Loucy (cell line): ENCODE results near the gene DCAF11.

Source experiments
- H2AFZ ChIP-seq: fragments of 200-600 bp; sonication (generic); 2 replicates; pipeline ENCODE4 v1.6.0; 2016; ENCODE audit warnings: antibody characterized with exemption, mild to moderate bottlenecking, low read length, moderate library complexity
- H3F3A ChIP-seq: fragments of 200-600 bp; 2 replicates; pipeline ENCODE4 v1.6.0; 2016; ENCODE audit warnings: antibody characterized with exemption, low read depth, mild to moderate bottlenecking
- H3K27me3 ChIP-seq: fragments of 200-600 bp; sonication (generic); 2 replicates; pipeline ENCODE4 v1.6.1; 2014; ENCODE audit warnings: low read length, mild to moderate bottlenecking; ENCODE audit not compliant: insufficient read depth, poor library complexity, severe bottlenecking
- H3K36me3 ChIP-seq: fragments of 200-600 bp; sonication (generic); 2 replicates; pipeline ENCODE4 v1.6.1; 2016; ENCODE audit warnings: low read length; ENCODE audit not compliant: insufficient read depth
- H3K4me1 ChIP-seq: fragments of 200-600 bp; sonication (generic); 2 replicates; pipeline ENCODE4 v1.5.1; 2014; ENCODE audit warnings: low read length, mild to moderate bottlenecking; ENCODE audit not compliant: insufficient read depth, poor library complexity, severe bottlenecking
- H3K4me2 ChIP-seq: fragments of 200-600 bp; sonication (generic); 2 replicates; pipeline ENCODE4 v1.6.0; 2014; ENCODE audit warnings: antibody characterized with exemption, low read length, low read depth, mild to moderate bottlenecking; ENCODE audit not compliant: poor library complexity, severe bottlenecking
- H3K4me3 ChIP-seq: fragments of 200-600 bp; sonication (generic); 2 replicates; pipeline ENCODE4 v1.5.1; 2014; ENCODE audit warnings: low read length, mild to moderate bottlenecking, mixed read lengths; ENCODE audit not compliant: poor library complexity, severe bottlenecking
- H3K79me2 ChIP-seq: fragments of 200-600 bp; sonication (generic); 2 replicates; pipeline ENCODE4 v1.6.1; 2014; ENCODE audit warnings: low read length; ENCODE audit not compliant: insufficient read depth
- H3K9ac ChIP-seq: fragments of 200-600 bp; sonication (generic); 2 replicates; pipeline ENCODE4 v1.6.0; 2014; ENCODE audit warnings: mild to moderate bottlenecking, low read depth, low read length, moderate library complexity; ENCODE audit not compliant: poor library complexity, severe bottlenecking
- H3K9me2 ChIP-seq: fragments of 200-600 bp; sonication (generic); replicated peaks from 2 replicates; pipeline ENCODE4 v1.6.1; 2016; ENCODE audit warnings: low read depth, low read length, mixed read lengths
- H3K9me3 ChIP-seq: fragments of 200-600 bp; sonication (generic); 2 replicates; pipeline ENCODE4 v1.6.1; 2014; ENCODE audit warnings: mild to moderate bottlenecking, antibody characterized with exemption, low read length, low read depth; ENCODE audit not compliant: insufficient read depth
- H4K20me1 ChIP-seq: fragments of 200-600 bp; sonication (generic); 2 replicates; pipeline ENCODE4 v1.6.0; 2014; ENCODE audit warnings: antibody characterized with exemption, low read length, mild to moderate bottlenecking; ENCODE audit not compliant: insufficient read depth, poor library complexity, severe bottlenecking
- EZH2phosphoT487 ChIP-seq: fragments of 200-600 bp; IDR thresholded peaks from 2 replicates; pipeline ENCODE4 v1.6.1; 2018; ENCODE audit warnings: antibody characterized with exemption, mild to moderate bottlenecking, moderate library complexity, borderline replicate concordance
- TF ChIP-seq, protein P1 (sequence below): fragments of 200-600 bp; sonication (generic); conservative IDR thresholded peaks from 2 replicates; pipeline ENCODE4 v1.5.1; 2014; ENCODE audit warnings: mild to moderate bottlenecking, antibody characterized with exemption, low read length

Gene DCAF11

DNA sequence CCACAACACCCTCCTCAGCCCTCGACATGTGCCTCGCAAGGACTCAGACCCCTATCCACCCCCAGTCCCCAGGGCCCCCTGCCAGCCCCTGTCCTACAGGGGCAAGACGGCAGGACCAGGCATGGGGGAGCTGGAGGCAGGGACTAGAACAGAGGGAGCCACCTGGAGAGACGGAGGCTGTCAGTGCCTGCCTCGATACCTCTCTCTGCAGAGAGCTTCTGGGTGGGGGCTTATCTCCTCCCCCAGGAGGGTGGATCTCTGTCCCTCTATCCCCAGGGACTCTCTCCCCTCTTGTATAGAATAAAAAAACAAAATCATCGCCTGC is 45.2 kb upstream of the DCAF11 start:
- H3K4me2 ChIP-seq = no peak overlapping the region
- H3K9me2 ChIP-seq = no peaks in the 10 kb centered on the region
- no peaks in the 10 kb centered on the region for H3F3A ChIP-seq
- no peak for TF ChIP-seq EZH2phosphoT487
- TF ChIP-seq, protein P1, sequence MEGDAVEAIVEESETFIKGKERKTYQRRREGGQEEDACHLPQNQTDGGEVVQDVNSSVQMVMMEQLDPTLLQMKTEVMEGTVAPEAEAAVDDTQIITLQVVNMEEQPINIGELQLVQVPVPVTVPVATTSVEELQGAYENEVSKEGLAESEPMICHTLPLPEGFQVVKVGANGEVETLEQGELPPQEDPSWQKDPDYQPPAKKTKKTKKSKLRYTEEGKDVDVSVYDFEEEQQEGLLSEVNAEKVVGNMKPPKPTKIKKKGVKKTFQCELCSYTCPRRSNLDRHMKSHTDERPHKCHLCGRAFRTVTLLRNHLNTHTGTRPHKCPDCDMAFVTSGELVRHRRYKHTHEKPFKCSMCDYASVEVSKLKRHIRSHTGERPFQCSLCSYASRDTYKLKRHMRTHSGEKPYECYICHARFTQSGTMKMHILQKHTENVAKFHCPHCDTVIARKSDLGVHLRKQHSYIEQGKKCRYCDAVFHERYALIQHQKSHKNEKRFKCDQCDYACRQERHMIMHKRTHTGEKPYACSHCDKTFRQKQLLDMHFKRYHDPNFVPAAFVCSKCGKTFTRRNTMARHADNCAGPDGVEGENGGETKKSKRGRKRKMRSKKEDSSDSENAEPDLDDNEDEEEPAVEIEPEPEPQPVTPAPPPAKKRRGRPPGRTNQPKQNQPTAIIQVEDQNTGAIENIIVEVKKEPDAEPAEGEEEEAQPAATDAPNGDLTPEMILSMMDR = no peak
- no peaks in the 10 kb centered on the region for H3K9me3 ChIP-seq
- H3K4me3 ChIP-seq = no peak overlapping the region
- no peak overlapping the region for H2AFZ ChIP-seq
- H3K4me1 ChIP-seq = no peaks in the 10 kb centered on the region
- no peaks in the 10 kb centered on the region for H3K79me2 ChIP-seq
- no peaks in the 10 kb centered on the region for H3K36me3 ChIP-seq
- H3K9ac ChIP-seq = no peak overlapping the region
- no peaks in the 10 kb centered on the region for H4K20me1 ChIP-seq
- no peaks in the 10 kb centered on the region for H3K27me3 ChIP-seq

DNA sequence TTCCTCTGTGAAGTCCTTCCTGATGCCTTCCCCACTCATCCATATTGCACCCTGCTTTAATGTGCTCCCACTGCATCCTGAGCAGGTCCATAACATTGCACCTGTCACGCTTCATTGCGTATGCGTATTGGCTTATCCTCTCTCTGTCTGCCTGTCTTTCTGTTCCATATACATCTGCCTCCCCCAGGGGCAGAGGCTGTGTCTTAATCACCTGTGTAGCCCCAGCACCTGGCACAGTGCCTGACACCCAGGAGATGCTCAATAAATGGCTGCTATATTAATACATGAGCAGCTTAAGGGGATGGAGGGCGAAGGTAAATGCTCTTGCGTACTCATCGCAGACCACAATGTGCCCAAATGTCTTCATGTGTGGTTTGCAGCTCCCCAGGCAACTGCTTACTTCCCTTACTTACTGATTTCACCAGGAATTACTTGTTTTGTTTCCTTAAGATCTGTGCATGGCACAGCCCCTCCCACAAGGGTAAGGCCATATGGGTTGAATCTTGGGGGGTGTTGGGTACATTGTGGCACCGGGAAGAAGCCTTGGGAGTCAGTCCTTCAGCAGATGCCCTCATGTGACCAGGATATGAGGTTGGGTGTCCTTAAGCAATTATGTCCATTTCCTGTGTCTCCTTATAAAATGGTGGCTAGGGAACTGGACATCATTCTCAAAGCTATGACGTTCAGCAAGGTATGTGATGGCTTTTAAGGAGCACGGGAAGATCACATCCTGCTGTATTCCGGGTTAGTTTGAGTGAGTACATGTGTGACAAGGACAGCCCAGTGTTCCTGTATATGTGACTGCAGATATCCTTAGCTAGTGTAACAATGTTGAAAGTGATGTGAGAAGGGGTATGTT is 44.1 kb upstream of the DCAF11 start:
- no peaks in the 10 kb centered on the region for H3K4me1 ChIP-seq
- no peak overlapping the region for H3K4me2 ChIP-seq
- no peaks in the 10 kb centered on the region for H4K20me1 ChIP-seq
- no peaks in the 10 kb centered on the region for H3K27me3 ChIP-seq
- no peaks in the 10 kb centered on the region for H3F3A ChIP-seq
- H3K9me2 ChIP-seq = no peaks in the 10 kb centered on the region
- H3K79me2 ChIP-seq = no peaks in the 10 kb centered on the region
- H2AFZ ChIP-seq = no peak overlapping the region
- H3K9me3 ChIP-seq = no peaks in the 10 kb centered on the region
- H3K9ac ChIP-seq = no peak overlapping the region
- TF ChIP-seq, protein P1 = no peak
- no peak for TF ChIP-seq EZH2phosphoT487
- no peak overlapping the region for H3K4me3 ChIP-seq
- no peaks in the 10 kb centered on the region for H3K36me3 ChIP-seq

DNA sequence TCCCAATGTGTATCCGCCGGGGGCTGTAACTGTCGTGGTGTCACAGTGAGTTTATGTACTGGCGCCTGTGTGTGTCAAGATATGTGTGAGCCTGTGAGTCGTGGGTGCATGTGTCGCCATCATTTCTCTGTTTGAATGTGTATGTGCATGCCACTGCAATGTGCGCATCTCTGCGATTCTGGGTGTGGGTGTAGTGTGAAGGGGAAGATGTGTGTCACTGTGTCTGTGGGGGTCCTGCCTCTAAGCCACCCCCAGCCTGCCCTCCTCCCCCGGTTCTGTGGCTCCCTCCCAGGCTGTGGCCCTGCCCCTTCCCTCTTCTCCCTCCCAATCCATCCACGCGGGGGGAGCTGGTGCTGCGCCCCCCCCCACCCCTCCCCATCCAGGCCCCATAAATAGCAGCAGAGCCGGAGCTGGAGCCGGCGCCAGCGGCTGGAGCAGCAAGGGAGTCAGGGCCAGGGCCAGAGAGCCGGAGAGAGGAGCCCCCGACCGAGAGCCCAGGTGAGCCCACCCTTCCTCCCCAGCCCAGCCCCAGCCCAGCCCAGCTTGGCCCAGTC is 43.4 kb upstream of the DCAF11 start, which contains the start of gene CPNE6:
TSS of gene CPNE6 (plus strand) at position 419 of the 554 bp plus-strand sequence. CDS start 1,375 bp downstream, outside the sequence.
- no peaks in the 10 kb centered on the region for H3K27me3 ChIP-seq
- TF ChIP-seq, protein P1 = no peak
- no peak for TF ChIP-seq EZH2phosphoT487
- H4K20me1 ChIP-seq = no peaks in the 10 kb centered on the region
- no peak within 1 kb of the TSS for H3K4me2 ChIP-seq
- no peaks in the 10 kb centered on the region for H3K4me1 ChIP-seq
- H3K36me3 ChIP-seq = no peaks in the 10 kb centered on the region
- H3F3A ChIP-seq = no peaks in the 10 kb centered on the region
- H3K4me3 ChIP-seq = no peak within 1 kb of the TSS
- H3K9me3 ChIP-seq = no peaks in the 10 kb centered on the region
- no peaks in the 10 kb centered on the region for H3K9me2 ChIP-seq
- H2AFZ ChIP-seq = no peak within 1 kb of the TSS
- H3K79me2 ChIP-seq = no peaks in the 10 kb centered on the region
- no peak within 1 kb of the TSS for H3K9ac ChIP-seq
